C4-2B (cell line): ENCODE data around the gene SLC28A1.
"Not testable (repeated sequence)": the region's sequence is repeated elsewhere in the genome, so short reads cannot be mapped to it uniquely, and the experiment has no call there.

Experiments
- H3K27ac ChIP-seq: fragments of 450-650 bp; 2 replicates; pipeline ENCODE4 v1.5.1; 2017
- ZFX ChIP-seq: fragments of 450-650 bp; IDR thresholded peaks from 2 replicates; pipeline ENCODE4 v1.6.1; 2017
- TF ChIP-seq, protein P1 (sequence below): fragments of 450-650 bp; conservative IDR thresholded peaks from 2 replicates; pipeline ENCODE4 v1.5.1; 2017; ENCODE audit warnings: mild to moderate bottlenecking

SLC28A1 gene

DNA sequence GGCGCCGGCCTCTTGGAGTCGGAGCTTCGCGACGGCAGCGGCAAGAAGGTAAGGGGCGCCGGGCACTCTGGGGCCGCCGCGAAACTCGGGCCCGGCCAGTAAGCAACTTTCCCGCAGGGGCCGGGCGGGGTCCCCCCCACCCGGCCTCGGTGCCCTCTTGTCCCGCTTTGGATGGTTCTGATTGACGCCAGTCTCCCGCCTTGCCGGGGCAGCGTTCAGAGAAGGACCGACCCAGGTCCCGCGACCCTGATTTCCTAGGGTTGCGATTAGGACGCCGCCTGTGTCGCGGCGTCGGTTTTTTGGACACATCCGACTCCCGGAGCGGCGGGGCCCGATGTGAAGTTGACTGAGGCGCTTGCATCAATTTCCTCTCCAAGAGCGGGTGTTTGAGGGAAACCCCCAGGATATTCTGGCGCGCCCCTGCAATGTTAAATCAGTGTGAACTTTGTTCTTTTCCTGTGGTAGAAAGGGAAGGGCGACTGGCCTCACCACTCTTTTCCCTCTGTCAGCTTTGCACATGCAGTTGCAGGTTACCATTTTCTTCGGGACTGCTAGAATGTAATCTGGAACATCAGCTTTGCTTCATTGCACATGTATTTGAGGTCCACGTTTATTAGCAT is 97.9 kb downstream of the SLC28A1 start:
- peak overlapping the region; percentile 80 for H3K27ac ChIP-seq
- no peak for TF ChIP-seq ZFX
- TF ChIP-seq, protein P1, sequence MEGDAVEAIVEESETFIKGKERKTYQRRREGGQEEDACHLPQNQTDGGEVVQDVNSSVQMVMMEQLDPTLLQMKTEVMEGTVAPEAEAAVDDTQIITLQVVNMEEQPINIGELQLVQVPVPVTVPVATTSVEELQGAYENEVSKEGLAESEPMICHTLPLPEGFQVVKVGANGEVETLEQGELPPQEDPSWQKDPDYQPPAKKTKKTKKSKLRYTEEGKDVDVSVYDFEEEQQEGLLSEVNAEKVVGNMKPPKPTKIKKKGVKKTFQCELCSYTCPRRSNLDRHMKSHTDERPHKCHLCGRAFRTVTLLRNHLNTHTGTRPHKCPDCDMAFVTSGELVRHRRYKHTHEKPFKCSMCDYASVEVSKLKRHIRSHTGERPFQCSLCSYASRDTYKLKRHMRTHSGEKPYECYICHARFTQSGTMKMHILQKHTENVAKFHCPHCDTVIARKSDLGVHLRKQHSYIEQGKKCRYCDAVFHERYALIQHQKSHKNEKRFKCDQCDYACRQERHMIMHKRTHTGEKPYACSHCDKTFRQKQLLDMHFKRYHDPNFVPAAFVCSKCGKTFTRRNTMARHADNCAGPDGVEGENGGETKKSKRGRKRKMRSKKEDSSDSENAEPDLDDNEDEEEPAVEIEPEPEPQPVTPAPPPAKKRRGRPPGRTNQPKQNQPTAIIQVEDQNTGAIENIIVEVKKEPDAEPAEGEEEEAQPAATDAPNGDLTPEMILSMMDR, result no peak

DNA sequence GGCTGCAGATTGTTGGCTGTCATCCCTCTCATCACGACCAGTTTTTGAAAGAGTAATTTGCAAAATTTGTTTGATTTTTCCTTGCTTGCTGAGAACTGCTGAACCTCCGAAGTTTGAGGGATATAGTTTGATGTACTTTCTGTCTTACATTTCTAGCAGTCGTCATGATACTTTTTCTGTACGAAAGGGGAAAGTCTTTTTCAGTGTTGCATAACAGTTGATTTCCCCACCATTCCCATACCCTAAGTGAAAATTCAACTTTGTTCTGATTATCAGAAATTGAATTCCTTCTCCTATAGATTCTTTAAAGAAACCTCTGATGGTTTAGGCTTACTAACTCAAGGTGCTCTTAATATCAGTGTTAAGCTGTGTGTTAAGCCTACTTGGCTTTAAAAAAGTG is 98.8 kb downstream of the SLC28A1 start:
- H3K27ac ChIP-seq, result no peak overlapping the region
- TF ChIP-seq, protein P1, result no peak
- TF ChIP-seq ZFX, result no peak

DNA sequence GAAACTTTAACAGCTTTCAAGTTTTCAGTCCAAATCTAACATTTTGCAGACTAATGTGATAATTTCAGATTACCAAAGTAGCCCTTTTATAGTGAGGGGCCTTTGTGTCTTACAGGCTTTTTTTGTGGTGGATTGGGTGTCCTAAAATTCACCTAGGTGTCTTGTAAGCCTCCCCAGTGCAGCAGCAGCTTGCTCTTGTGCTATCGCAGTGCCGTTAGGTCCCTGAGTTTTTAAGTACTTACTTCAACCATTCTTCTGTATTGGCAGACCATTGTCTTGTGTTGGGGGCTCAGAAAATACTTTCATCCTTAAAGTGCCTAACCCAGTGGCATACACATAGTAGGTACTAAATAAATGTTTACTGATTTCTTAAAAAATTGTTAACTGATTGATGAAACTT is 99.2 kb downstream of the SLC28A1 start:
- TF ChIP-seq, protein P1, result no peak
- no peak for TF ChIP-seq ZFX
- no peak overlapping the region for H3K27ac ChIP-seq

DNA sequence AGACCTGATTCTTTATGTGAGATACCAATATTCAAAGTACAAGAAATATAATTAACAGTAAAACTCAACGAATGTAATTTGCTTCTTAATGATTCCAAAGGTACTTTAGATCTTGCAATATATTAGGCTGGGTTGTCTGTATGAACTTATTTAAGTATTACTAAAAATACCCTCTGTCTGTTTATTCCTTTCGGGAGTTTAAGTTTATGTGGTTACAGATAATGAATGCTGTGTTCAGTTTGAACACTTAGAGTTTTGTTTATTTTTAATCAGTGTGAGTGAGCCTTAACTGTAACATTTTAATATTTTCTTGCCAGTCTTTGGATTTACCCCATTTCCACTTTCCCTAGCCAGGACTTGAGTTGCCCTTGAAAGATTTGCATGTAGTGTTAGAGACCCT is 100.7 kb downstream of the SLC28A1 start:
- H3K27ac ChIP-seq, result no peak overlapping the region
- TF ChIP-seq ZFX, result no peak
- TF ChIP-seq, protein P1, result no peak

DNA sequence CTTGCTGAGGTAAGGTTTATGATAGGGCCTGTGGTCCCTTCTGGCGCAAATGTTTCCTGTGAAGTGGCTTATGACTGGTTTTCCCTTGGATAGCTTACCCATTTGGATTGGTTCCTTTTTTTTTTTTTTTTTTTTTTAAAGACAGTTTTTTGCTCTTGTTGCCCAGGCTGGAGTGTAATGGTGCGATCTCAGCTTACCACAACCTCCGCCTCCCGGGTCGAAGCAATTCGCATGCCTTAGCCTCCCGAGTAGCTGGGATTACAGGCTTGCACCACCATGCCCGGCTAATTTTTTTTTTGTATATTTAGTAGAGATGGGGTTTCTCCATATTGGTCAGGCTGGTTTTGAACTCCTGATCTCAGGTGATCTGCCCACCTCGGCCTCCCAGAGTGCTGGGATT is 102.9 kb downstream of the SLC28A1 start:
- H3K27ac ChIP-seq, result not testable (repeated sequence)

DNA sequence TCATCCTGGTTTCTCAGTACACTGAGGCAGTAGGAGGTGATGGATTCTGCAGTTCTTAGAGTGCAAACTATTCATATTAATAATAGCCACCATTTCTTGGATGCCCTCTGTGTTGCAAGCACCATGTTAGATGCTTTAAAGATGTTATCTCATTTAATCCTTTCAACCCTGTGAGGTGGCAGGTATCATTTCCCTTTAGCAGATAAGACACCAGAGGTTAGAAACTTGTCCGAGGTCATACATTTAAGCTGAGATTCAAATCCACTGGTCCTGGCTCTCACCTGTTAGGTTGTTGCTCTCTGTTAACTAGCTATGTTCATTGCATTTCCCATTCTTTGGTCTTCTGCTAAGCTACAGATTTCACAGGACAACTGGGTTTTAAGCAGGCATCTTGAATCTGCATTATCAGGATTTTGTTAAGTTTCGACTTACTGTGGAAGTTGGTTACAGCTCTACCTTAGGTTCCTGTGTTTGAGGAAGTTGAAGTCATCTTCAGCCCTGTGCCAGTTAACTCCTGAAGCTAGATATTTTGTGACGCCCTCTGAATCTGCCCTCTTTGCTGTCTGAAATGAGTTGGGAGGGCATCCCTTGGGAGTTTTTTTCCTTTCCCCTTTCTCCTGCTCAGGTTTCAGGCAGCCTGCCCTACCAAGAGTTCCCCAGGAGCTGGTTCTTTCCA is 103.6 kb downstream of the SLC28A1 start:
- no peak overlapping the region for H3K27ac ChIP-seq
- TF ChIP-seq, protein P1, result no peak
- TF ChIP-seq ZFX, result no peak

DNA sequence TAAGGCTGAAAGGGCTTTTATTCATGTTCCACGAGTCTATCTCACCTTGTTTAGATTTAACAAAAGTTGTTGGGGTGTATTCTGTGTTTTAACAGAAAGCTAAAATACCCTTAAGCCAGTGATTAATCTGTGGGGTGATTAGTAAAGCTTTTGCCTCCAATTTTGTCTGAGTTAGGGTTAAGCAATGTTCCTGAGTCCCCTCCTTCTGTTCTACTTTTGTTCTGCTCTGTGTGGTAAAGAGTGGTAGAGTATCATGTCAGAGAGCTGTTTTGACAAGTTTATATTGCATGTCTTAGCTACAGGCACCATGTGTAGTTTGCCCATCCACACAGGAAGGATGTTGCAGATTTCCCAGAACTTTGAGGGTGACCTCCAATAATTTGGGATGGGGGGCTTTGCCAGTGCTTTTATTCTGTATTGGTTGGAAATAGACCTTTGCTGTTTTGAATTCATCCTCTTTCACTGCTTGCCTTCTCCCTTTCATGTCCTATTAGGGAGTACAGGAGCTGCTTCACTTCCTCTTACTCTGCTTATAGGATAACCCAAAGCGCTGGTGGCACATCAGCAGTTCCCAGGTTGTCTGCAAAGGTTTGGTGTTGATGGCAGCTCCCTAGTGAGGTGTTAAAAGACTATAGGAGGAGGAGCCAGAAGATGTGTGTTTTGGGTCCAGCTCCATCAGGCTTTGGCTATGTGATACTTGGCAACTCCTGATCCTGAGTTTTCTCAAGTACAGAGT is 104.6 kb downstream of the SLC28A1 start:
- no peak for TF ChIP-seq ZFX
- TF ChIP-seq, protein P1, result no peak
- H3K27ac ChIP-seq, result no peak overlapping the region
